Endothelial cell of coronary artery (primary cell): ENCODE data around the gene SLC7A9. TPM values are rescaled to one million over a fixed set of nuclear protein-coding genes. Genes with fewer than 3 reads are reported as not detected.

ENCODE experiments used
- total RNA-seq: library from RNA; depleted of rRNA; stranded (reverse); fragments of >200 nt; gene quantifications from 2 replicates; pipeline ENCODE4 v1.2.3, GENCODE V29; 2014

Gene SLC7A9
- total RNA-seq: not detected in 2 replicates

GRCh38 chr19:32869369-32869965 is at the start of gene SLC7A9:
Gene SLC7A9, minus strand, starts transcription at chr19:32869767. Its CDS starts 1,233 bp downstream, at chr19:32868534.

Other genes starting within 250 kb of the SLC7A9 start
- gene ANKRD27, start 194.6 kb downstream of the SLC7A9 start, total RNA-seq: 31.4 and 36.9 TPM in 2 replicates
- gene RGS9BP, start 193.9 kb downstream of the SLC7A9 start, total RNA-seq: 0.18 and 0.47 TPM in 2 replicates
- 8.1 and 10.3 TPM in 2 replicates for gene NUDT19, start 177.9 kb downstream of the SLC7A9 start, total RNA-seq
- gene TDRD12, start 150.0 kb downstream of the SLC7A9 start, total RNA-seq: 0.09 TPM in 2 replicates
- gene CEP89, start 102.2 kb upstream of the SLC7A9 start, total RNA-seq: 8.3 and 10.6 TPM in 2 replicates
- gene FAAP24, start 102.5 kb upstream of the SLC7A9 start, total RNA-seq: 2.1 and 2.9 TPM in 2 replicates
- 2.2 and 2.7 TPM in 2 replicates for gene RHPN2, start 195.1 kb upstream of the SLC7A9 start, total RNA-seq
- gene GPATCH1, start 211.4 kb upstream of the SLC7A9 start, total RNA-seq: 6.2 and 6.4 TPM in 2 replicates